AG04450 (cell line): ENCODE data around the gene GUCY1A2. TPM values are rescaled to one million over a fixed set of nuclear protein-coding genes. Genes with fewer than 3 reads are reported as not detected.

Source experiments
- CTCF ChIA-PET: fragments of 300-600, 350-600 bp; formaldehyde crosslinking; extraction: SDS; loops from one replicate; lab custom pipeline; 2022; ENCODE audit warnings: antibody characterized with exemption, inconsistent platforms; lab: Charles Lee
- POLR2A ChIA-PET: fragments of 350-600 bp; formaldehyde crosslinking; extraction: SDS; loops from one replicate; lab custom pipeline; 2021; ENCODE audit warnings: antibody characterized with exemption, inconsistent platforms; lab: Yijun Ruan, JAX
- DNase-seq: peaks from one replicate; pipeline ENCODE4 v3.0.0-alpha.2; 2011; ENCODE audit warnings: low read depth, low spot score
- H3K27ac ChIP-seq: one replicate; pipeline ENCODE4 v1.5.1; 2012; ENCODE audit warnings: low read depth, low read length, control low read depth
- H3K27me3 ChIP-seq: one replicate; pipeline ENCODE4 v1.6.0; 2012; ENCODE audit warnings: low read length; ENCODE audit not compliant: control insufficient read depth, insufficient read depth
- H3K4me3 ChIP-seq: 2 replicates; pipeline ENCODE4 v1.5.1; 2011; ENCODE audit warnings: mild to moderate bottlenecking, low read depth, low read length, control low read depth
- H3K9me3 ChIP-seq: 2 replicates; pipeline ENCODE4 v1.5.1; 2012; ENCODE audit warnings: low read length; ENCODE audit not compliant: control insufficient read depth, insufficient read depth
- CTCF ChIP-seq: IDR thresholded peaks from 2 replicates; pipeline ENCODE4 v1.5.1; 2011; ENCODE audit warnings: low read depth, low read length, control low read depth, inconsistent platforms
- polyA plus RNA-seq: library from polyadenylated mRNA; depleted of rRNA; stranded (reverse); fragments of >200 nt; gene quantifications from 2 replicates; pipeline ENCODE4 v1.2.3, GENCODE V29; 2011

The GUCY1A2 gene
- polyA plus RNA-seq, 1 experiment = 0.04 TPM

- no peak for TF ChIP-seq CTCF
- H3K9me3 ChIP-seq = no peaks in the 10 kb centered on the region
- no peaks in the 10 kb centered on the region for H3K27me3 ChIP-seq
- ChIA-PET CTCF (no interaction called here), POLR2A (no interaction called here)
- no peak for DNase-seq
- no peak overlapping the region for H3K4me3 ChIP-seq
- H3K27ac ChIP-seq = no peak overlapping the region
Observed at GRCh38 chr11:106625566-106625965, 392.7 kb downstream of the GUCY1A2 start.

GRCh38 chr11:106624377-106624776 is 393.9 kb downstream of the GUCY1A2 start:
- Histone ChIP-seq H3K27me3 (no peaks in the 10 kb centered on the region), H3K27ac (no peak overlapping the region), H3K4me3 (no peak overlapping the region), H3K9me3 (no peaks in the 10 kb centered on the region)
- POLR2A ChIA-PET = no interaction called here
- TF ChIP-seq CTCF = no peak
- DNase-seq = no peak
- CTCF ChIA-PET = no interaction called here
